ENCODE data around the gene ZNF503.

ZNF503 gene

GRCh38 chr10:75358132-75358531 lies 43.4 kb downstream of the ZNF503 start:
- TF ChIP-seq TEAD4 (IDR thresholded peaks at IDR 0.05) = no peak
- TF ChIP-seq ZBTB7A (IDR thresholded peaks at IDR 0.05; ENCODE audit: low read depth) = no peak
- TF ChIP-seq, protein P1, sequence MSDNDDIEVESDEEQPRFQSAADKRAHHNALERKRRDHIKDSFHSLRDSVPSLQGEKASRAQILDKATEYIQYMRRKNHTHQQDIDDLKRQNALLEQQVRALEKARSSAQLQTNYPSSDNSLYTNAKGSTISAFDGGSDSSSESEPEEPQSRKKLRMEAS (IDR thresholded peaks at IDR 0.05) = no peak
- TF ChIP-seq NFIC (IDR thresholded peaks at IDR 0.05) = no peak
- no peak for TF ChIP-seq TCF12 (IDR thresholded peaks at IDR 0.05; ENCODE audit: low read depth)
- TF ChIP-seq RAD21 (IDR thresholded peaks at IDR 0.05; ENCODE audit: low read depth) = no peak
- TF ChIP-seq CEBPB (IDR thresholded peaks at IDR 0.05) = no peak
- TF ChIP-seq YY1 (IDR thresholded peaks at IDR 0.05; ENCODE audit: low read depth) = no peak
- no peak for TF ChIP-seq CREB1 (IDR thresholded peaks at IDR 0.05; ENCODE audit: low read depth)
- TF ChIP-seq FOXM1 (IDR thresholded peaks at IDR 0.05; ENCODE audit: borderline replicate concordance, low read depth) = no peak
- no peak for TF ChIP-seq EGR1 (IDR thresholded peaks at IDR 0.05)
- no peak for TF ChIP-seq REST (IDR thresholded peaks at IDR 0.05; ENCODE audit: low read depth)

DNA sequence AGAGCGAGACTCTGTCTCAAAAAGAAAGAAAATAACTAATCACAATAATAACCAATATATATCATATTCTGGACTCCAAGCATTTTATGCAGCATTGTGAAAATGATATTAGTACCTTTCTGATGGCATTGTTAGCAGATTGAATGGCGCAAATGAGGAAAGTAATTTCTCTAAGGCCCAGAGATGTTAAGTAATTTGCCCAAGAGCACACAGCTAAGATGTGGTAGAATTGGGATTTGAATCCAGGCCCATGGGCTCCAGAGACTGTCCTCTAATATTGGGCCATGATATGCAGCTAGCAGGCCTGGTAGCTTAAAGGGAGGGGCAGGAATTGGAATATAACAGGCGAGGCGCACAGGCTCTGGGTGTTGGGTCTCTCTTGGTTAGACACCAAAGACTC lies 44.1 kb downstream of the ZNF503 start:
- no peak for TF ChIP-seq EGR1 (IDR thresholded peaks at IDR 0.05)
- no peak for TF ChIP-seq RAD21 (IDR thresholded peaks at IDR 0.05; ENCODE audit: low read depth)

DNA sequence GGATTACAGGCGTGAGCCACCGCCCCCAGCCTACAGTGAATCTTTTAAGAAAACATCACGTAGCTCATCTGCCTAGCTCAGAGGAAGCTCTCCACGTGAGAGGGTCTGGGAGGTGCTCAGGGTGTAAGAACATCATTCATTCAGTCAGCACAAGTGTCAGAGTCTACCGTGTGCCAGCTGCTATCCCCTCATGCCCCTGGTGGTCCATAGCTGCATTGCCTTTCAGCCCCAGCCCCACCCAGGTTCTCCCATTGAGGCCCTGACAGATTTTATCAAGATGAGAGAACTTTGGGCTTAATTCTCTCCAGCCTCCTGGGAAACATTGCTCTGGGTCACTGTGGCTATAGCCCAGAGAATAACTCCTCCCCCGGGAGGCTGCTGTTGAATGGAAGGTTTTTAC lies 45.1 kb downstream of the ZNF503 start:
- TF ChIP-seq CEBPB (IDR thresholded peaks at IDR 0.05) (no peak), CREB1 (IDR thresholded peaks at IDR 0.05; ENCODE audit: low read depth) (no peak)
- TF ChIP-seq, protein P1 (IDR thresholded peaks at IDR 0.05) = no peak

DNA sequence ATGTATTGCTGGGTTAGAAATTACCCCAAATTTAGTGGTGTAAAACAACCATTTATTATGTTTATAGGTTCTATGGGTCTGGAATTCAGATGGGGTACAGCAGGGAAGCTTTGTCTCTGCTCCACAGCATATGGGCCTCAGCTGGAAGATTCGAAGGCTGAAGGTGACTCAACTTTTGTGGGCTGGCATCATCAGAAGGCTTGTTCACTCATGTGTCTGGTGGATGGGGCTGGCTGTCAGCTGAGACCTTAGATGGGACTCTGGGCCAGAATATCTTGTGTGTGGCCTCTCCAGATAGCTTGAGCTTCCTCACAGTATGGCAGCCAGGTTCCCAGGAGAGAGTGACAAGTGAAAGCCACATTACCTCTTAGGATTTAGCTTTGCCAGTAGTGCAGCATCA lies 45.9 kb downstream of the ZNF503 start:
- no peak for TF ChIP-seq CEBPB (IDR thresholded peaks at IDR 0.05)
- TF ChIP-seq TCF12 (IDR thresholded peaks at IDR 0.05; ENCODE audit: low read depth) = no peak
- no peak for TF ChIP-seq USF1 (IDR thresholded peaks at IDR 0.05)
- TF ChIP-seq RAD21 (IDR thresholded peaks at IDR 0.05; ENCODE audit: low read depth) = no peak
- TF ChIP-seq EGR1 (IDR thresholded peaks at IDR 0.05) = no peak
- no peak for TF ChIP-seq YY1 (IDR thresholded peaks at IDR 0.05; ENCODE audit: low read depth)
- TF ChIP-seq NFIC (IDR thresholded peaks at IDR 0.05) = no peak
- TF ChIP-seq TEAD4 (IDR thresholded peaks at IDR 0.05) = no peak
- TF ChIP-seq, protein P1 (IDR thresholded peaks at IDR 0.05) = no peak
- TF ChIP-seq REST (IDR thresholded peaks at IDR 0.05; ENCODE audit: low read depth) = no peak
- no peak for TF ChIP-seq EP300 (IDR thresholded peaks at IDR 0.05; ENCODE audit: borderline replicate concordance)
- no peak for TF ChIP-seq FOXM1 (IDR thresholded peaks at IDR 0.05; ENCODE audit: borderline replicate concordance, low read depth)
- TF ChIP-seq TAF1 (IDR thresholded peaks at IDR 0.05; ENCODE audit: low read depth) = no peak
- TF ChIP-seq CREB1 (IDR thresholded peaks at IDR 0.05; ENCODE audit: low read depth) = no peak
- no peak for TF ChIP-seq ZBTB7A (IDR thresholded peaks at IDR 0.05; ENCODE audit: low read depth)

- TF ChIP-seq ZBTB7A (IDR thresholded peaks at IDR 0.05; ENCODE audit: low read depth) = no peak
- no peak for TF ChIP-seq RAD21 (IDR thresholded peaks at IDR 0.05; ENCODE audit: low read depth)
- no peak for TF ChIP-seq USF1 (IDR thresholded peaks at IDR 0.05)
- no peak for TF ChIP-seq FOXM1 (IDR thresholded peaks at IDR 0.05; ENCODE audit: borderline replicate concordance, low read depth)
- TF ChIP-seq, protein P1 (IDR thresholded peaks at IDR 0.05) = no peak
- TF ChIP-seq CEBPB (IDR thresholded peaks at IDR 0.05) = no peak
- no peak for TF ChIP-seq NFIC (IDR thresholded peaks at IDR 0.05)
- TF ChIP-seq CREB1 (IDR thresholded peaks at IDR 0.05; ENCODE audit: low read depth) = no peak
Observed at GRCh38 chr10:75353183-75353582, 48.4 kb downstream of the ZNF503 start.

- TF ChIP-seq TCF12 (IDR thresholded peaks at IDR 0.05; ENCODE audit: low read depth) (no peak), ZBTB7A (IDR thresholded peaks at IDR 0.05; ENCODE audit: low read depth) (no peak), USF1 (IDR thresholded peaks at IDR 0.05) (no peak), NFIC (IDR thresholded peaks at IDR 0.05) (no peak), TEAD4 (IDR thresholded peaks at IDR 0.05) (no peak), EP300 (IDR thresholded peaks at IDR 0.05; ENCODE audit: borderline replicate concordance) (no peak), RAD21 (IDR thresholded peaks at IDR 0.05; ENCODE audit: low read depth) (no peak), YY1 (IDR thresholded peaks at IDR 0.05; ENCODE audit: low read depth) (no peak)
- TF ChIP-seq, protein P1 (IDR thresholded peaks at IDR 0.05) = no peak
Observed at GRCh38 chr10:75352650-75353049, 48.9 kb downstream of the ZNF503 start.
